GM06990 (cell line): ENCODE measurements around the gene ZNF74.
"Not testable (repeated sequence)": the region's sequence is repeated elsewhere in the genome, so short reads cannot be mapped to it uniquely, and the experiment has no call there.

ENCODE experiments used
- DNase-seq: peaks from one replicate; pipeline ENCODE4 v3.0.0-alpha.2; 2011; ENCODE audit not compliant: insufficient read length; ENCODE audit errors: extremely low read depth
- H3K27me3 ChIP-seq: replicated peaks from 2 replicates; pipeline ENCODE4 v1.6.0; 2011; ENCODE audit warnings: low read length; ENCODE audit not compliant: control insufficient read depth, insufficient read depth
- H3K36me3 ChIP-seq: 2 replicates; pipeline ENCODE4 v1.5.1; 2011; ENCODE audit warnings: low read length; ENCODE audit not compliant: control insufficient read depth, insufficient read depth
- H3K4me3 ChIP-seq: replicated peaks from 2 replicates; pipeline ENCODE4 v1.5.1; 2011; ENCODE audit warnings: low read depth, mild to moderate bottlenecking, control low read depth, low read length

The ZNF74 gene

GRCh38 chr22:20361752-20362229, 32.2 kb upstream of the ZNF74 start:
- not testable (repeated sequence) for DNase-seq, H3K27me3 ChIP-seq, H3K4me3 ChIP-seq, H3K36me3 ChIP-seq

- H3K27me3 ChIP-seq, H3K4me3 ChIP-seq, DNase-seq, H3K36me3 ChIP-seq: not testable (repeated sequence)
These were observed 31.5 kb upstream of the ZNF74 start for GRCh38 chr22:20362403-20362802.

GRCh38 chr22:20364335-20365260, 29.4 kb upstream of the ZNF74 start:
- not testable (repeated sequence) for H3K4me3 ChIP-seq, H3K36me3 ChIP-seq, H3K27me3 ChIP-seq, DNase-seq

GRCh38 chr22:20366841-20367240, 27.1 kb upstream of the ZNF74 start:
- H3K4me3 ChIP-seq, DNase-seq, H3K27me3 ChIP-seq, H3K36me3 ChIP-seq: not testable (repeated sequence)

GRCh38 chr22:20368875-20369274, 25.1 kb upstream of the ZNF74 start:
- H3K27me3 ChIP-seq, H3K36me3 ChIP-seq, H3K4me3 ChIP-seq, DNase-seq: not testable (repeated sequence)

- not testable (repeated sequence) for H3K36me3 ChIP-seq, DNase-seq, H3K27me3 ChIP-seq, H3K4me3 ChIP-seq
These were observed 22.3 kb upstream of the ZNF74 start for GRCh38 chr22:20371687-20372086.

- DNase-seq, H3K4me3 ChIP-seq, H3K36me3 ChIP-seq, H3K27me3 ChIP-seq: not testable (repeated sequence)
These were observed 21.5 kb upstream of the ZNF74 start for GRCh38 chr22:20372406-20372854.

GRCh38 chr22:20373195-20373706, 20.7 kb upstream of the ZNF74 start:
- H3K27me3 ChIP-seq, H3K36me3 ChIP-seq, H3K4me3 ChIP-seq, DNase-seq: not testable (repeated sequence)

GRCh38 chr22:20374130-20374529, 19.8 kb upstream of the ZNF74 start:
- H3K4me3 ChIP-seq, DNase-seq, H3K36me3 ChIP-seq, H3K27me3 ChIP-seq: not testable (repeated sequence)

GRCh38 chr22:20376281-20376680, 17.7 kb upstream of the ZNF74 start:
- not testable (repeated sequence) for H3K4me3 ChIP-seq, H3K27me3 ChIP-seq, H3K36me3 ChIP-seq, DNase-seq

- not testable (repeated sequence) for DNase-seq, H3K27me3 ChIP-seq
These were observed 17.0 kb upstream of the ZNF74 start for GRCh38 chr22:20376983-20377382.

More at GRCh38 chr22:20376983-20377382, 17.0 kb upstream of the ZNF74 start:
- H3K36me3 ChIP-seq, H3K4me3 ChIP-seq: not testable (repeated sequence)
